HepG2 (cell line): Measurements from ENCODE around the gene SCFD2. TPM values are rescaled to one million over a fixed set of nuclear protein-coding genes. Genes with fewer than 3 reads are reported as not detected.

Experiments
- ATAC-seq: fragments of 200-7000 bp; cut with Tn5 transposase; 3 replicates; pipeline ENCODE4 v1.9.1; 2020; ENCODE audit warnings: mild to moderate bottlenecking, moderate library complexity
- BruUV-seq: library from RNA; stranded (reverse); fragments of 400-500 nt; replicated peaks from 2 replicates; lab custom pipeline; 2021; lab: Mats Ljungman, UMichigan
- CTCF ChIA-PET: fragments of 300-600 bp; formaldehyde crosslinking; extraction: SDS; loops from one replicate; lab custom pipeline; 2021; ENCODE audit warnings: low total read pairs, inconsistent platforms, low intra/inter-chr PET ratio; lab: Yijun Ruan, JAX
- POLR2A ChIA-PET: fragments of 350-600 bp; sonication (Branson Sonifier 250); formaldehyde crosslinking; loops from one replicate; lab custom pipeline; 2020; ENCODE audit warnings: antibody characterized with exemption, inconsistent platforms; lab: Yijun Ruan, JAX
- DNase-seq: peaks from one replicate; pipeline ENCODE4 v3.0.0-alpha.2; 2015; ENCODE audit warnings: low spot score
- FAIRE-seq: peaks from 3 replicates; lab custom pipeline; 2011; peaks lifted over from hg19 to GRCh38; lab: Jason Lieb, UNC
- H2AFZ ChIP-seq: one replicate; pipeline ENCODE4 v1.6.1; 2011; ENCODE audit warnings: low read length, inconsistent platforms
- H3K27ac ChIP-seq: fragments of 300-600 bp; 3 replicates; pipeline ENCODE4 v1.8.0; 2011; ENCODE audit warnings: mixed run types, mild to moderate bottlenecking, mixed read lengths, low read length, inconsistent platforms; ENCODE audit not compliant: insufficient read depth; ENCODE audit errors: extremely low read length
- H3K27me3 ChIP-seq, 2 experiments: fragments of 200-600 bp in 1 of 2; 2 replicates in 1 of 2; 3 replicates in 1 of 2; pipeline versions ENCODE4 v1.6.0 to v1.8.0; 2011; ENCODE audit warnings: low read length in 2 of 2, mild to moderate bottlenecking in 2 of 2, moderate library complexity in 2 of 2, inconsistent platforms in 1 of 2; ENCODE audit not compliant: insufficient read depth in 2 of 2, control insufficient read depth in 1 of 2
- H3K36me3 ChIP-seq, 2 experiments: fragments of 200-600 bp in 1 of 2; replicated peaks in 1 of 2; 2 replicates in 1 of 2; 3 replicates in 1 of 2; pipeline versions ENCODE4 v1.5.1 to v1.8.0; 2011; ENCODE audit warnings: low read length in 2 of 2, inconsistent platforms in 1 of 2; ENCODE audit not compliant: insufficient read depth in 2 of 2, control insufficient read depth in 1 of 2
- H3K4me1 ChIP-seq: 2 replicates; pipeline ENCODE4 v1.5.1; 2012; ENCODE audit warnings: low read length, inconsistent platforms; ENCODE audit not compliant: insufficient read depth
- H3K4me2 ChIP-seq: 2 replicates; pipeline ENCODE4 v1.6.0; 2011; ENCODE audit warnings: low read depth, low read length, inconsistent platforms
- H3K4me3 ChIP-seq, 3 experiments: fragments of 200-600 bp in 1 of 3; sonication (generic), shearing (Covaris generic) in 1 of 3; replicated peaks in 1 of 3; 2 replicates each; pipeline ENCODE4 v1.5.1; 2011 to 2016; ENCODE audit warnings: low read length in 3 of 3, inconsistent platforms in 2 of 3, low read depth in 2 of 3, mild to moderate bottlenecking in 2 of 3, control low read depth in 1 of 3, mixed read lengths in 1 of 3; ENCODE audit not compliant: insufficient read depth in 1 of 3
- H3K79me2 ChIP-seq: one replicate; pipeline ENCODE4 v1.6.1; 2011; ENCODE audit warnings: low read length, inconsistent platforms; ENCODE audit not compliant: insufficient read depth
- H3K9ac ChIP-seq: 2 replicates; pipeline ENCODE4 v1.6.0; 2011; ENCODE audit warnings: mild to moderate bottlenecking, low read depth, low read length, inconsistent platforms; ENCODE audit not compliant: insufficient read depth
- H3K9me3 ChIP-seq: 2 replicates; pipeline ENCODE4 v1.5.1; 2012; ENCODE audit warnings: mild to moderate bottlenecking, low read length
- H4K20me1 ChIP-seq: 2 replicates; pipeline ENCODE4 v1.6.0; 2011; ENCODE audit warnings: inconsistent platforms, mild to moderate bottlenecking, low read length, moderate library complexity; ENCODE audit not compliant: insufficient read depth
- FOXK1 ChIP-seq: sonication (generic); formaldehyde crosslinking; IDR thresholded peaks from 2 replicates; pipeline ENCODE4 v1.4.0; 2020; ENCODE audit warnings: low read depth, missing genetic modification reagents, borderline replicate concordance
- GLMP ChIP-seq: sonication (generic); formaldehyde crosslinking; IDR thresholded peaks from 2 replicates; pipeline ENCODE4 v1.9.0; 2021; ENCODE audit warnings: missing genetic modification reagents, mild to moderate bottlenecking, borderline replicate concordance
- KLF12 ChIP-seq: sonication (generic); formaldehyde crosslinking; IDR thresholded peaks from 2 replicates; pipeline ENCODE4 v1.4.0; 2020; ENCODE audit warnings: missing genetic modification reagents, borderline replicate concordance
- KLF15 ChIP-seq: sonication (generic); formaldehyde crosslinking; IDR thresholded peaks from 2 replicates; pipeline ENCODE4 v1.8.1; 2023; ENCODE audit warnings: borderline replicate concordance, mild to moderate bottlenecking, inconsistent platforms, missing genetic modification reagents, mixed read lengths
- KMT2B ChIP-seq: IDR thresholded peaks from 2 replicates; pipeline ENCODE4 v1.6.1; 2016; ENCODE audit warnings: missing genetic modification reagents, missing compliant biosample characterization
- MNT ChIP-seq: fragments of 450-650 bp; IDR thresholded peaks from 2 replicates; pipeline ENCODE4 v1.6.1; 2016
- MZF1 ChIP-seq: sonication (generic); formaldehyde crosslinking; IDR thresholded peaks from 2 replicates; pipeline ENCODE4 v1.8.1; 2023; ENCODE audit warnings: mild to moderate bottlenecking, missing genetic modification reagents, borderline replicate concordance
- PLRG1 ChIP-seq: fragments of 450-650 bp; conservative IDR thresholded peaks from 2 replicates; pipeline ENCODE4 v1.6.1; 2016
- RAD51 ChIP-seq: fragments of 450-650 bp; IDR thresholded peaks from 2 replicates; pipeline ENCODE4 v1.6.1; 2016; ENCODE audit warnings: borderline replicate concordance
- SMAD9 ChIP-seq: sonication (generic); formaldehyde crosslinking; IDR thresholded peaks from 2 replicates; pipeline ENCODE4 v1.5.1; 2020; ENCODE audit warnings: mild to moderate bottlenecking, missing genetic modification reagents
- SRSF1 ChIP-seq: fragments of 200-400 bp; formaldehyde crosslinking; optimal IDR thresholded peaks from 2 replicates; pipeline ENCODE3; 2017; ENCODE audit warnings: mild to moderate bottlenecking, low read depth, low read length, moderate library complexity
- TBP ChIP-seq: sonication (generic); formaldehyde crosslinking; IDR thresholded peaks from 2 replicates; pipeline ENCODE4 v1.5.0; 2020; ENCODE audit warnings: missing genetic modification reagents
- TEF ChIP-seq: sonication (generic); formaldehyde crosslinking; IDR thresholded peaks from 2 replicates; pipeline ENCODE4 v1.5.0; 2020; ENCODE audit warnings: missing genetic modification reagents
- ZC3H4 ChIP-seq: sonication (generic); formaldehyde crosslinking; IDR thresholded peaks from 2 replicates; pipeline ENCODE4 v1.4.0; 2020; ENCODE audit warnings: missing genetic modification reagents, borderline replicate concordance
- ZFP62 ChIP-seq: sonication (generic); formaldehyde crosslinking; IDR thresholded peaks from 2 replicates; pipeline ENCODE4 v1.4.0; 2020; ENCODE audit warnings: missing genetic modification reagents
- ZNF644 ChIP-seq: IDR thresholded peaks from 2 replicates; pipeline ENCODE4 v1.6.1; 2016; ENCODE audit warnings: low read depth
- ZUFSP ChIP-seq: sonication (generic); formaldehyde crosslinking; IDR thresholded peaks from 2 replicates; pipeline ENCODE4 v1.9.0; 2021; ENCODE audit warnings: missing genetic modification reagents, mild to moderate bottlenecking, borderline replicate concordance
- ZXDC ChIP-seq: sonication (generic); formaldehyde crosslinking; IDR thresholded peaks from 2 replicates; pipeline ENCODE4 v1.5.0; 2020; ENCODE audit warnings: mild to moderate bottlenecking, missing genetic modification reagents
- WGBS: methylation state at CpG from one replicate; pipeline ENCODE4 v1.1.6; 2017; ENCODE audit warnings: low lambda C conversion rate; 5-methylcytosine and 5-hydroxymethylcytosine counted together
- in situ Hi-C: cut with HindIII; loops from 2 replicates; pipeline ENCODE4 v1.10.0; 2017; ENCODE audit warnings: low pct_unique_long_range_greater_than_20kb; ENCODE audit not compliant: extremely low pct_ligation_motif_present
- intact Hi-C: fragments of 100-400 bp; cut with micrococcal nuclease; formaldehyde crosslinking; loops from one replicate; pipeline ENCODE4 v1.10.0; 2022; ENCODE audit not compliant: unreplicated experiment
- polyA plus RNA-seq, 8 experiments: library from polyadenylated mRNA; depleted of rRNA in 3 of 8; stranded (reverse) in 7 of 8; unstranded in 1 of 8; fragments of >200 nt; fragmentation: Illumina TruSeq in 4 of 8; extraction: Trizol in 4 of 8; gene quantifications; 2 replicates each; pipeline versions ENCODE4 v1.2.1 to v1.2.3, GENCODE V29; 2011 to 2016; ENCODE audit warnings: low read depth in 4 of 8, missing spikeins in 1 of 8, mixed read lengths in 1 of 8; ENCODE audit not compliant: insufficient read depth in 1 of 8
- total RNA-seq, 5 experiments: library from RNA; depleted of rRNA; stranded (reverse); fragments of >200 nt; fragmentation: Illumina TruSeq; extraction: Trizol; gene quantifications; 2 replicates each; pipeline ENCODE4 v1.2.3, GENCODE V29; 2016; ENCODE audit warnings: low read depth in 1 of 5

The SCFD2 gene
- total and polyA plus RNA-seq, 2 of the 13 experiments (the other 11 are each of a cell fraction or from before 2014, with no cell fraction given), result 4.6 to 15.6 TPM

GRCh38 chr4:52945982-52946381, 419.9 kb downstream of the SCFD2 start:
- DNase-seq (no peak), FAIRE-seq (no peak), ATAC-seq (no peak)
- H3K4me3 ChIP-seq, result no peak overlapping the region
- H3K4me1 ChIP-seq, result no peaks in the 10 kb centered on the region; the same call in 1 of the 2 replicates
- intact Hi-C loops, result no loop called here
- H3K36me3 ChIP-seq, result no peaks in the 10 kb centered on the region
- no peak overlapping the region for H3K4me2 ChIP-seq
- no peak overlapping the region for H2AFZ ChIP-seq
- no peaks in the 10 kb centered on the region for H3K27me3 ChIP-seq
- no peaks in the 10 kb centered on the region for H4K20me1 ChIP-seq
- no peak overlapping the region for H3K9ac ChIP-seq
- no peaks in the 10 kb centered on the region for H3K79me2 ChIP-seq
- in situ Hi-C loops, result no loop called here
- POLR2A ChIA-PET, result no interaction called here
- no peak for TF ChIP-seq RAD51
- no peak for TF ChIP-seq SMAD9 (CRISPR knock-in tag)
- no peak for TF ChIP-seq KLF15
- TF ChIP-seq ZNF644 (CRISPR knock-in tag), result no peak
- no peak for TF ChIP-seq MNT
- TF ChIP-seq MZF1 (CRISPR knock-in tag), result no peak
- no peak for TF ChIP-seq TEF (CRISPR knock-in tag)
- no peak for TF ChIP-seq KMT2B (CRISPR knock-in tag)
- no peak for TF ChIP-seq ZC3H4
- no peak for TF ChIP-seq ZUFSP (CRISPR knock-in tag)
- TF ChIP-seq ZXDC (CRISPR knock-in tag), result no peak
- no peak for TF ChIP-seq PLRG1
- TF ChIP-seq FOXK1 (CRISPR knock-in tag), result no peak
- no peak for TF ChIP-seq ZFP62
- no peak for TF ChIP-seq GLMP (CRISPR knock-in tag)
- TF ChIP-seq SRSF1, result no peak
- TF ChIP-seq TBP (CRISPR knock-in tag), result no peak
- TF ChIP-seq KLF12, result no peak
- CTCF ChIA-PET, result no interaction called here
- H3K27ac ChIP-seq, result no peak overlapping the region
- WGBS, result 95% methylated on average over 2 of the region's 2 CpGs
- H3K9me3 ChIP-seq, result no peaks in the 10 kb centered on the region
- no TSS peak for BruUV-seq
